HG03095 (cell line): ENCODE data around the gene ATAD3B.
"Not testable (repeated sequence)": the region's sequence is repeated elsewhere in the genome, so short reads cannot be mapped to it uniquely, and the experiment has no call there.

Source experiments
- ATAC-seq: cut with Tn5 transposase; IDR thresholded peaks from one replicate; pipeline ENCODE4 v1.9.1; 2021; ENCODE audit warnings: moderate library complexity; ENCODE audit not compliant: unreplicated experiment

Gene ATAD3B

DNA sequence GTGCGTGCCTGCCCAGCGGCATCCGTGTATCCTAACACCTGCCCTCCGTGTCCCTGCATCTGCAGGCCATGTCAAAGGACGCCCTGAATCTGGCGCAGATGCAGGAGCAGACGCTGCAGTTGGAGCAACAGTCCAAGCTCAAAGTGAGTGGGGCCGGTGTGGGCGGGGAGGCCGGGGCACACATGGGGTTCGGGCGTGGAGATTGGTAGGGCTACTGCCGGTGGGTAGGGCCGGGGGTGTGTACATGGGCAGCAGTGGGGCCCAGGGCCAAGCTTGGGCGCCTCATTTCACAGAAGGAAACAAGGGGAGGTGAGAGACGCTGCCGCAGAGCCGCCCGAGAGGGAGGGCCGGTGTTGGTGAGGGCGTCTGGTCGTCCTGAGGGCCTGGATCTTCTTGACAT is 20.9 kb upstream of the ATAD3B start:
- ATAC-seq: not testable (repeated sequence)

GRCh38 chr1:1451696-1452364 is 19.7 kb upstream of the ATAD3B start:
- ATAC-seq: no peak

GRCh38 chr1:1452365-1452739 is 19.2 kb upstream of the ATAD3B start:
- ATAC-seq: not testable (repeated sequence)

DNA sequence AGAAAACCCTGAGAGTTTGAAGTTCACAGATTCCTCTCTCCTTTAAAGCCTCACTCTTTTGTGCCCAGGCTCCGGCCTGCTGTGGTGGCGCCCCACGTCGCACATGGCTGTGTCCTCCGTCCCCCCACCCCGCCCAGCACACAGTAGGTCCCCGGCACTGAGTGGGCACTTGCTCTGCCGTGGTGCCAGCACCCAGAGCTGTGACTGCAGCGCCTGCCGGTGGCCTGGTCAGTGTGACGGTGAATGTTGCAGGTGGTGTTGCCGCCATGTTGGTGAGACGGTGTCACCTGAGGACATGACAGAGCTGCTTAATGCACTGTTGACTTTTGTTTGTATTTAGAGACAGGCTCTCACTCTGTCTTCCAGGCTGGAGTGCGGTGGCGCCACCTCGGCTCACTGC is 18.7 kb upstream of the ATAD3B start:
- ATAC-seq: no peak

DNA sequence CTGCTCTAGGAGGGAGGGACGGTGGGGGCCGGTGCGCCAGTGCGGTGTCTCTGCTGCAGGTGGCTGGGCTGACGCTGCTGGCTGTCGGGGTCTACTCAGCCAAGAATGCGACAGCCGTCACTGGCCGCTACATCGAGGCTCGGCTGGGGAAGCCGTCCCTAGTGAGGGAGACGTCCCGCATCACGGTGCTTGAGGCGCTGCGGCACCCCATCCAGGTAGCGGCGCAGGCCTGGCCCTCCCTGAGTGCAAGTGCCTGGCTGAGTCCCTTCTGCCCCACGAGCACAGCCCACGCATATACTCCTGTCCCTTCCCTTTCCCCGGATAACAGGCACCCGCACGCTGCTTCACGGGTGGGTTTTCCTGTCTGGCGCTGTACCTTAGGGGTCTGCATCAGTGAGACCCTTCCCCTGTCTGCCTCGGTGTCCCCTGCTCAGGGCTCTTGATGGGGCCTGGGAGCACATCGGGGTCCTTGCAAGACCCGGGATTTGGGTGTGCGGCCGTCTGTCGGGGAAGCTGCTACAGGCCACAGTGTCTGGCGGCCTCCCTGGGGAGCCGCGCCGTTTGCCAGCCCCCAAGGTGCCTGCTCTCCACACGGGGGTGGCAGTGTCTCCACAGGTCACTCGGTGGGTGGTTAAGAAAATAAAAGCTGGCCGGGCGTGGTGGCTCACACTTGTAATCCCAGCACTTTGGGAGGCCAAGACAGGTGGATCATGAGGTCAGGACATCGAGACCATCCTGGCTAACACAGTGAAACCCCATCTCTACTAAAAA is 17.1 kb upstream of the ATAD3B start:
- ATAC-seq: not testable (repeated sequence)

DNA sequence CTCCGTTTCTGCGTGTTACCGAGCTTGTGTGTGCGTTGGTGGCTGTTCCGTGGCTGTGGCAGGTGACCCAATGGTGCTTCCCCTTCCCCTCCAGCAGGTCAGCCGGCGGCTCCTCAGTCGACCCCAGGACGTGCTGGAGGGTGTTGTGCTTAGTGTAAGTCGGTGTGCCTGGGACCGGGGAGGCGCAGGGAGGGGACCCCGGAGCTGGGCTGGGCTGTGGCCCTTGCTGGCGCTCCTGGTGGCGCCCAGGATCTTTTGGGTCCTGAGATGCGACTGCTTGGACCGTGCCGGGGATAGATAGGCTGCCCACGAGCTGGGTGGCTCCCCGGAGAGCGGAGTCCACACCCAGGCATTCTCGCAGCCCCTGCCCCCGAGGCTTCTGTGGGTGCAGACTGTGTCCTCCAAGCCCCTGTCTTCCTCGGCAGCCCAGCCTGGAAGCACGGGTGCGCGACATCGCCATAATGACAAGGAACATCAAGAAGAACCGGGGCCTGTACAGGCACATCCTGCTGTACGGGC is 16.1 kb upstream of the ATAD3B start:
- no peak for ATAC-seq

DNA sequence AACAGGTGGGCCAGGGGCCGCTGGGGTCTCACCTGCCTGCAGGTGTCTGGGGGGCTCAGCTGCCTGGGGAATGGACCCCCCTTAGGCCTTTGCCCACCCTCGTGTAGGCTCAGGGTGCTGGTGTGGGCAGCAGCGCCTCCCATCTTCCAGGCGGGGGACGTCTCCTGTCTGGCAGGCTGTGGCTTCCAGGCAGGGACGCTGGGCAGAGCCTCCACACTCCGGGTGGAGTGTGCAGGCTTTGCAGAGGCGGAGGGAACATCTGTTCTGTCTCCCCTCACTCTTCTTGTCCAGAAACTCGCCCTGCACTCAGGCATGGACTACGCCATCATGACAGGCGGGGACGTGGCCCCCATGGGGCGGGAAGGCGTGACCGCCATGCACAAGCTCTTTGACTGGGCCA is 15.6 kb upstream of the ATAD3B start:
- not testable (repeated sequence) for ATAC-seq

DNA sequence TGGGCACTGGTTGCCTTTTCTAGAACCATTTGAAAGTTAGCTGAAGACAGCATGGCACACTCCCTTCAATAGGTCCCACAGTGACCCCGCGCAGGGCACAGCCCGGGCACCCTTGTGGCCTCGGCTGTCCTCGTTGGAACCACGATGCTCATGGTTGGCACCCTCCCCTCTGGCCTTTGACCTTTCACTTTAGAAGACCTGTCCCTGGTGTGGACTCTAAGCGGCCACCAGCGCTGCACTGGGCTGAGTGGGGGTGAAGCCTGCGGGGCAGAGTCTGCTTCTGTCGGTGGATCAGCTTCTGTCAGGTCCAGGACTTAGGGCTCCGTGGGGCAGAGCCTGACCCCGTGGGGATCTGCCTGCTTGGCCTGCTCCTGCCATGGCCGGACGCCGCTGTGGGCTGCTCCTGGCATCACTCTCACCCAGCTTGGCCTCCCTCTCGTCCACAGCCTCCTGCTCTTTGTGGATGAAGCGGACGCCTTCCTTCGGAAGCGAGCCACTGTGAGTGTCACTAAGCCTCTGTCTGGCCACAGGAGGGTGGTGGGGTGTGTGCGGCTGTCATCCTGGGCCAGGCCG is 14.8 kb upstream of the ATAD3B start:
- not testable (repeated sequence) for ATAC-seq

DNA sequence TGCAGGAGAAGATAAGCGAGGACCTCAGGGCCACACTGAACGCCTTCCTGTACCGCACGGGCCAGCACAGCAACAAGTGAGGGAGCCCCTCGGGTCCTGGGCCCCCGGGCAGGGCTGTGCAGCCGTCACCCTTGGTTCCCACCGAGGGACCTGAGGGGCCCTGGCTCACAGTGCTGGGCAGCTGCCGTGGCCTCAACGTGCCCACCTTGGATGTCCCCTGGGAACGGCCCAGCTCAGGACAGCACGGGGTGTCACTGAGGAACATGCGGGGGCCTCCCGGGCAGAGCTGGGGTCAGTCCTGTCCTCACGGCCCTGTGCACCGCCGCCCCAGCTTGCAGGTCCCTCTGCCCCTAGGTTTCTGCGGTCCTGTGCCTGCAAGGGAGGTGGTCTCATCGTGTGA is 12.4 kb upstream of the ATAD3B start:
- ATAC-seq: not testable (repeated sequence)

DNA sequence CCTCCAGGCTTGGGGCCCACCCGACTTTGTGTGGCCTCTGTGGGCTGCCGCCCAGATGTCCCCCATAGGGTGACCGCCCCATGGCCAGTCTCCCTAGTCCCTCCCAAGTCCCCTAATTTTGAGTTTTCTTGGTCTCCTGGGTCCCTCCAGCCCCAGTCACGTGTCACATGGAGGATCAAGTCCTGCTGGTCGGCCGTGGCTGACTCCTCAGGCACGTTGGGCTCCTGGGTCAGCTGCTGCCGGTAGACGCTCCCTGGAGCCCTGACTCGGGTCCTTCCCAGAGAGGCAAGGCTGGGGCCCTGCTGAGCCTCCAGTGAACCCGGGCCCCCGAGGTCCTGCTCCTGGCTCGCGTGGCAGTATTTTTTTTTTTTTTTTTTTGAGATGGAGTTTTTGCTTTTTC is 11.9 kb upstream of the ATAD3B start:
- not testable (repeated sequence) for ATAC-seq

- ATAC-seq: no peak
Observed at GRCh38 chr1:1460540-1461130, 10.9 kb upstream of the ATAD3B start.

DNA sequence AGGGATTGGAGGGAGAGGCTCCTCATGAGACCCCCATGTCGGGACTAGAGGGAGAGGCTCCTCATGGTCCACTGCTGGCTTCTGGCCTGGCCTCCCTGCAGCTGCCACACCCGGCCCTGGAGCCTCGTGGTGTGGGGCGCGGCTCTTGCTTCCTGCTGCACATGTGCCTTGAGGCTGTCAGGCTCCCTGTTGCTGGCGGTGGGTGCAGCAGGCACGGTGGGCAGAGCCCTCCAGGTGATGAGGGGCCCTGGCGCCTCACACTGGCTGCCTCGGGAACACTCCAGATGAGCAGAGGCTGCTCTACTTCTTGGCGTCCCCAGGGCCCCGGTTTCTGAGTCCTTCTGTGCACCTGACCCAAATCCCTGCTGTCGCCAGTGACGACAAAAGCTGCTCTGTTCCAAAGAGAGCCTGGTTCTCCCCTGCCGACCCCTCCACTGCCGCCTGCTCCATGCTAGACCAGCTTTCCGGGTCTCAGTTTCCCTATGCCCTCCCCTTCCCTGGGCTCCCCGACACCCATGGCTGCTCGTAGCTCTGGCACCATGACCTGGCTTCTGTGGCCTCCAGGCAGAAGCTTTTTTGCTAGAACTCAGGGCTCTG is 9.7 kb upstream of the ATAD3B start:
- ATAC-seq: no peak

GRCh38 chr1:1462318-1462966 is 9.1 kb upstream of the ATAD3B start:
- peak; percentile 59 for ATAC-seq

DNA sequence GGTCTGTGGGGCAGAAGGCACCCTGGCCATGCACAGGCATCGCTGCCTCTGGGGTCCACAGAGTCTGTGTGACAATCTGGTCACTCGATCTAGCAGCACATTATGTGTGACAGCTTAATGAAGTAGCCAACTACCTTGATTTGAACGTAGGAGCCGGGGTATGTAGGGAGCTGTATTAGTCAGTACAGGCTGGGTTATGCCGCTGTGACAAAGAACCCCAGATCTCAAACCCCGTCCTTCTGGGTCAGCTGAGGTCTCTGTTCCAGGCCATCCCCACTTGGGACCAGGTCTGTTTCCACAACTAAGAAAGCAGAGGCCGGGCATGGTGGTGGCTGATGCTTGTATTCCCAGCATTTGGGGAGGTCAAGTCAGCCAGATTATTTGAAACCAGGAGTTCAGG is 8.3 kb upstream of the ATAD3B start:
- ATAC-seq: no peak

- ATAC-seq: not testable (repeated sequence)
Observed at GRCh38 chr1:1468196-1468985, 3.2 kb upstream of the ATAD3B start.

DNA sequence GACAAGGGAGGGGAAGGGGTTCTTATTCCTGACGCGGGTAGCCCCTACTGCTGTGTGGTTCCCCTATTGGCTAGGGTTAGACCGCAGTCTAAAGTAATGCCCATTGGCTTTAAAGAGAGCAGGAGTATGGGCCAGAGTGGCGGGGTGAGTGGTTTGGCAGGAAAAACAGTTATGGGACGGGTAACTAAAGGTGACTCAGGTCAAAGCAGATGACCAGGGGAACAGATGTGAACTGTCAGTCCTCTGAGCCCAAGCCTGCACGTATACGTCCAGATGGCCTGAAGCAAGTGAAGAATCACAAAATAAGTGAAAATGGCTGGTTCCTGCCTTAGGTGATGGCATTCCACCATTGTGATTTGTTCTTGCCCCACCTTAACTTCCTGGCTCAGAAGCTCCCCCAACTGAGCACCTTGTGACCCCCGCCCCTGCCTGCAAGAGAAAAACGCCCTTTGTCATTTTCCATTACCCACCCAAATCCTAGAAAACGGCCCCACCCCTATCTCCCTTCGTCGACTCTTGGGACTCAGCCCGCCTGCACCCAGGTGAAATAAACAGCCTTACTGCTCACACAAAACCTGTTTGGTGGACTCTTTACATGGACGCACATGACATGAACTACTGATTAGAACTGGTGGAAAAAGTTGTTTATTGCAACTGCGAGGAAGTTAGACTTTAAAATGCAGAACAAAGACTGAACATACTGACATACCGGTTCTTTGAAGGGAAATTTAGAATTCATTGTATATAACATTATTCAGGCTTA is 758 bp upstream of the ATAD3B start:
- ATAC-seq: no peak

DNA sequence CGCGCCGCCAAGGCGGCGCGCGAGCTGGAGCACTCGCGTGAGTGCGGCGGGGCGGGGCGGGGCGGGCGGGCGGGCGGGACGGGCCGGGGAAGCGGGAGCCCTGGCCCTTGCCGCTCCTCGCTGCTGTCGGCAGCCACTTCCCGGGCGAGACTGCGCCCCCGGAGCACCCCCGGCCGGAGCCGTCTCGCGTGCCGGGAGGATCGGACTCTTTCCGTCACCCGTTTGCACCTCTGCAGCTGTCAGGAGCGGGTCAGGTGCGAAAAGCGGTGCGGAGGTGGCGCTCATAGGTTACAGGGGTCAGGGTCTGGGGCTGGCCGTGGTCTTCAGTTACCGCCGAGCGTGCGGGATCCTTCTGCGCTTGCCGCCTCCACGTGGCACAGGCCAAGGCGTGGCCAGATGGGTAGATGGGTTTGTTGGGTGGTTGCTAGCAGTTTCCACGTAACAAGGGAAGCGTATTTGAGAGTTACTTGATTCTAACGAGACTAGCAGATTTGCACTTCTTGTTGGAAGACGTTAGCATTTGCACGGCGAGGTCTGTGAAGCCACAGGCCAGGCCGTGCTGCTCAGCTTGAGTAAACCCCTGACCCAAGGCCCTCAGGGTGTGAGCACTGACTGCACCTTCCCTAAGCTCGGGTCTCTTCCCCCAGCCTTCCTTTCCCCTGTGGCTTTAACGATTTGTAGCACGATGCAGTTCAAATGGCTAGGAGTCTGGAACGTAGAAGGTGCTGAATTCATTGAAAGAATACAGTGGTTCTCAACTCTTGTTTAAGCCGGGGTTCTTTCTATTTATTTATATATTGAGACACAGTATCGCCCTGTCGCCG is 700 bp downstream of the ATAD3B start:
- ATAC-seq: not testable (repeated sequence)

DNA sequence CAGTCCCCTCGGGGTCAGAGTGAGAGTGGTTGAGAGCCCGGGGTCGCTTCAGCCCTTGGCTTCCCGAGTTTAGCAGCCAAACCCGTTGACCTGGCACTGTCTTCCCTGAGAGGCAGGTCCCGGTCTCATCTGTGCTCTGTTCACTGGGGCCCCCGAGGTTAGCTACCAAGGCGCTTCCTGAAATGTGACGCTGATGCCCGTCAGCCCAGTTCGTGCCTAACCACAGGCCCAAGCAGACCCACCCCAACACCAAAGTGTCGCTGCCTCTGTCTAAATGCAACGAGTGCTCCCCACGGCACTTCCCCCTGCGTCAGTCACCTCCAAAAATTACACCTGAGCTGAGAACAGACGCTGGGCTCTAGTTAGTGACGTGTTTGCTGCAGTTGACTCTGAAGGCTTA is 4.4 kb downstream of the ATAD3B start:
- not testable (repeated sequence) for ATAC-seq
